ENCODE measurements around the gene GGTLC1. TPM values are rescaled to one million over a fixed set of nuclear protein-coding genes. Genes with fewer than 3 reads are reported as not detected.

GGTLC1 gene
- total and polyA plus RNA-seq, 11 donors: not detected

DNA sequence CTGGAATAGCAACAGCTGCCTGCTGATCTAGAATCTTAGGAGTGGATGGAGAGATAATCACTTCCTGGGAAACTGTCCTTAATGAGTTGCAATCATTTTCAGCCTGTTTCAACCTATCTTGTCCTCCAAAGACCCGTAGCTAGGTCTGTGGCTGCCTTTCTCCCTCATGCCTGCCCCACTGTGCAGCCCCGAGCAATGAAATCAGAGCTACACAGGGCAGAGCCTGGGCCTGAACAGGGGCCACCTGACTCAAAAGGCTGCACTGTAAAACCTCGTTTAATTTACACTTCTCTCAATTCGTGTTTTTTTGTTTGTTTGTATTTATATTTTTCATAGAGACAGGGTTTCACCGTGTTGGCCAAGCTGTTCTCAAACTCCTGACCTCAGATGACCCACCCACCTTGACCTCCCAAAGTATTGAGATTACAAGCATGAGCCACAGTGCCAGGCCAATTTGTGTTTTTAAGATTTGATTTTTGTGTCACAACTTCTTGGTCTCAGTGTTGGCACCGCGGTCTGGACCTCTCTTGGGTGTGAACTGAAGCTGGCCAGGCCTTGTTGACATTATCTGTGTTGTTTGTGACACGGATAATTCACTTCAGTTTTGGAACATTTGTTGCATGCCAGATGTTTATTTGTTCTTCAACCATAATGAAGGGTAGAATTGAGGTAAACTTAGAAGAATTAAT lies 21.5 kb downstream of the GGTLC1 start:
- Histone ChIP-seq H3K27ac (peak overlapping the region in 11 of 12 donors; percentile 8 to 66 (median 47)), H3K36me3 (no peaks in the 10 kb centered on the region), H3K4me3 (no peak overlapping the region), H3K27me3 (no peaks in the 10 kb centered on the region), H3K9me3 (peaks cover 0 to 8% (median 0%) of the 10 kb centered on the region in 12 donors), H3K4me1 (peaks cover 0 to 22% (median 5%) of the 10 kb centered on the region in 12 donors)
- TF ChIP-seq POLR2A (IDR thresholded peaks at IDR 0.05): no peak
- TF ChIP-seq, protein P1, sequence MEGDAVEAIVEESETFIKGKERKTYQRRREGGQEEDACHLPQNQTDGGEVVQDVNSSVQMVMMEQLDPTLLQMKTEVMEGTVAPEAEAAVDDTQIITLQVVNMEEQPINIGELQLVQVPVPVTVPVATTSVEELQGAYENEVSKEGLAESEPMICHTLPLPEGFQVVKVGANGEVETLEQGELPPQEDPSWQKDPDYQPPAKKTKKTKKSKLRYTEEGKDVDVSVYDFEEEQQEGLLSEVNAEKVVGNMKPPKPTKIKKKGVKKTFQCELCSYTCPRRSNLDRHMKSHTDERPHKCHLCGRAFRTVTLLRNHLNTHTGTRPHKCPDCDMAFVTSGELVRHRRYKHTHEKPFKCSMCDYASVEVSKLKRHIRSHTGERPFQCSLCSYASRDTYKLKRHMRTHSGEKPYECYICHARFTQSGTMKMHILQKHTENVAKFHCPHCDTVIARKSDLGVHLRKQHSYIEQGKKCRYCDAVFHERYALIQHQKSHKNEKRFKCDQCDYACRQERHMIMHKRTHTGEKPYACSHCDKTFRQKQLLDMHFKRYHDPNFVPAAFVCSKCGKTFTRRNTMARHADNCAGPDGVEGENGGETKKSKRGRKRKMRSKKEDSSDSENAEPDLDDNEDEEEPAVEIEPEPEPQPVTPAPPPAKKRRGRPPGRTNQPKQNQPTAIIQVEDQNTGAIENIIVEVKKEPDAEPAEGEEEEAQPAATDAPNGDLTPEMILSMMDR (IDR thresholded peaks at IDR 0.05): no peak
- WGBS, 4 donors: 38 to 47% (median 43%) methylated on average over 8 of the region's 8 CpGs
- intact Hi-C loops (cut with DNase I): no loop called here
- peak; percentile 66 to 89 (median 76) for ATAC-seq
- peak in 4 of 5 donors; percentile 29 to 74 (median 44) for DNase-seq

DNA sequence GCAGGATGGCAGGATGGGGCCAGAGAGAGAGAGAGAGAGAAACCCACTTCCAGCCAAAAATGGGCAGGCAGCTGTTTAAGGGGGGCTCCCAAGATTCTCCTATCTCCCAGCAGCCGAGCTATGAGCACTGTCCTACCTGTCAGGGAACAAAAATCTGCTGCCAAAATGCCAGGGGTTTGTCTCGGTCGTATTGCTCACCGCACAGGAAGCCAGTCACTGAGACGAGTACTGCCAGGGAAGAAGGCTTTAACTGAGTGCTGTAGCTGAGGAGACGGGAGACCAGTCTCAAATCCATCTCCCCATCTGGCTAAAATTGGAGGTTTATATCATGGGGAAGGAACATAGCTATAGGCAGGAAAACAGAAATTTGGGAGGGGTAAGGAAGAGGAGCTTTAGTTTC lies 22.3 kb downstream of the GGTLC1 start:
- TF ChIP-seq POLR2A (IDR thresholded peaks at IDR 0.05): no peak
- TF ChIP-seq, protein P1 (IDR thresholded peaks at IDR 0.05): no peak
- H3K36me3 ChIP-seq: no peaks in the 10 kb centered on the region
- peaks cover 0 to 8% (median 0%) of the 10 kb centered on the region in 12 donors for H3K9me3 ChIP-seq
- H3K4me1 ChIP-seq: peaks cover 0 to 22% (median 5%) of the 10 kb centered on the region in 12 donors
- ATAC-seq: peak in 1 of 4 donors; percentile 42
- intact Hi-C loops (cut with DNase I): no loop called here
- WGBS, 4 donors: 48 to 57% (median 53%) methylated on average over 6 of the region's 6 CpGs
- no peaks in the 10 kb centered on the region for H3K27me3 ChIP-seq
- peak overlapping the region in 6 of 12 donors; percentile 11 to 64 (median 48) for H3K27ac ChIP-seq
- no peak for DNase-seq
- H3K4me3 ChIP-seq: no peak overlapping the region

DNA sequence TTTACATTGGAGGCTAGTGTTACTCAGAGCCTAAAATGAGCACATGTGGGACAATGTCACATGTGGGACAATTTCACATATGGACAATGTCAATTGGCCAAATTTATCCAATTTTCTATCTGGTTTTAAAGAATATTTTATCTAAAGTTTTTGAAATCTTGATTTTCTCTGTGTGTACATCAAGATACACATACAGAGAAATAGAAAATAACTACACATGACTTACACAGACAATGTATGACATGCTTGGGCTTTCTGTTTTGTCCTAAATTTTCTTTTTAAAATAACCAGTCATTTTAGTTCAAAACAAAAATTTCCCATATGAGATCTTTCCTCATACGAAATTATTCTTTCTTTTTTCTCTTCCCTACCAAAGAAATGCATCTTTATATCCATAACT lies 24.6 kb downstream of the GGTLC1 start:
- intact Hi-C loops (cut with DNase I): no loop called here
- Histone ChIP-seq H3K36me3 (no peaks in the 10 kb centered on the region), H3K27ac (no peak overlapping the region), H3K4me1 (peaks cover 0 to 22% (median 5%) of the 10 kb centered on the region in 12 donors), H3K27me3 (no peaks in the 10 kb centered on the region), H3K4me3 (no peak overlapping the region), H3K9me3 (peaks cover 0 to 8% (median 0%) of the 10 kb centered on the region in 12 donors)
- 51 to 68% (median 63%) methylated on average over 1 of the region's 1 CpG for WGBS, 4 donors
- DNase-seq (no peak), ATAC-seq (no peak)
- TF ChIP-seq, protein P1 (IDR thresholded peaks at IDR 0.05): no peak
- TF ChIP-seq POLR2A (IDR thresholded peaks at IDR 0.05): no peak

DNA sequence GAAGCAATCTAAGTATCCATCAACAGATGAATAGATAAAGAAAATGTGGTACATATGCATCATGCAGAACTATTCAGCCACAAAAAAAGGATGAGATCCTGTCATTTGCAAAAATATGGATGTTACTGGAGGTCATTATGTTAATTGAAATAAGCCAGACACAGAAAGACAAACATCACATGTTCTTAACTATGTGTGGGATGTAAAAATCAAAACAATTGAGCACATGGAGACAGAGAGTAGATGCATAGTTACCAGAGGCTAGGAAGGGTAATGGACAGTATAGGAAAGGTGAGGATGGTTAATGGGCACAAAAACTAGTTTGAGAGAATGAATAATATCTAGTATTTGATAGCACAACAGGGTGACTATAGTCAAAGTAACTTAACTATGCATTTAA lies 26.3 kb downstream of the GGTLC1 start:
- TF ChIP-seq POLR2A (IDR thresholded peaks at IDR 0.05): no peak
- TF ChIP-seq, protein P1 (IDR thresholded peaks at IDR 0.05): no peak
- Histone ChIP-seq H3K9me3 (peaks cover 0 to 8% (median 0%) of the 10 kb centered on the region in 12 donors), H3K27me3 (no peaks in the 10 kb centered on the region), H3K27ac (no peak overlapping the region), H3K4me1 (peaks cover 0 to 11% (median 4%) of the 10 kb centered on the region in 12 donors), H3K36me3 (no peaks in the 10 kb centered on the region), H3K4me3 (no peak overlapping the region)
- DNase-seq (no peak), ATAC-seq (no peak)
- intact Hi-C loops (cut with DNase I): no loop called here

All from heart left ventricle (tissue), 16 donors.